Neural cell (in vitro differentiated cells): ENCODE measurements around the gene MYCT1. TPM values are rescaled to one million over a fixed set of nuclear protein-coding genes. Genes with fewer than 3 reads are reported as not detected.
"Not testable (repeated sequence)": the region's sequence is repeated elsewhere in the genome, so short reads cannot be mapped to it uniquely, and the experiment has no call there.

Experiments used
- H2AFZ ChIP-seq: fragments of 200-600, 300-800 bp; sonication (generic), shearing (Covaris generic); 2 replicates; pipeline ENCODE4 v1.6.0; 2014; ENCODE audit warnings: low read depth, mild to moderate bottlenecking, antibody characterized with exemption, low read length, moderate library complexity
- H3F3A ChIP-seq: fragments of 200-600 bp; shearing (Covaris generic); 2 replicates; pipeline ENCODE4 v1.6.1; 2016; ENCODE audit warnings: mild to moderate bottlenecking, moderate library complexity, mixed read lengths, antibody characterized with exemption, low read length; ENCODE audit not compliant: insufficient read depth, poor library complexity, severe bottlenecking
- H3K27ac ChIP-seq: fragments of 200-600, 300-800 bp; sonication (generic), shearing (Covaris generic); 2 replicates; pipeline ENCODE4 v1.5.1; 2014; ENCODE audit warnings: mild to moderate bottlenecking, low read length, moderate library complexity
- H3K27me3 ChIP-seq: fragments of 300-800, 200-600 bp; sonication (generic), shearing (Covaris generic); 2 replicates; pipeline ENCODE4 v1.6.0; 2014; ENCODE audit warnings: mild to moderate bottlenecking, low read depth, low read length, moderate library complexity; ENCODE audit not compliant: insufficient read depth
- H3K36me3 ChIP-seq: fragments of 300-800, 200-600 bp; sonication (generic), shearing (Covaris generic); 2 replicates; pipeline ENCODE4 v1.5.1; 2014; ENCODE audit warnings: mild to moderate bottlenecking, antibody characterized with exemption, low read length, moderate library complexity; ENCODE audit not compliant: insufficient read depth
- H3K4me2 ChIP-seq: fragments of 300-800, 200-600 bp; sonication (generic), shearing (Covaris generic); 2 replicates; pipeline ENCODE4 v1.6.0; 2014; ENCODE audit warnings: mild to moderate bottlenecking, low read length
- H3K4me3 ChIP-seq: fragments of 300-800, 200-600 bp; sonication (generic), shearing (Covaris generic); 2 replicates; pipeline ENCODE4 v1.5.1; 2014; ENCODE audit warnings: mild to moderate bottlenecking, low read length, moderate library complexity
- H3K79me2 ChIP-seq: fragments of 200-600 bp; shearing (Covaris generic); replicated peaks from 2 replicates; pipeline ENCODE4 v1.6.0; 2014; ENCODE audit warnings: mild to moderate bottlenecking, low read length, moderate library complexity; ENCODE audit not compliant: insufficient read depth
- H3K9ac ChIP-seq: fragments of 300-800, 200-600 bp; sonication (generic), shearing (Covaris generic); 2 replicates; pipeline ENCODE4 v1.6.1; 2016; ENCODE audit warnings: mild to moderate bottlenecking, low read length, mixed read lengths
- H3K9me2 ChIP-seq: fragments of 200-600 bp; shearing (Covaris generic); 2 replicates; pipeline ENCODE4 v1.6.1; 2016; ENCODE audit warnings: mild to moderate bottlenecking, low read length, mixed read lengths; ENCODE audit not compliant: insufficient read depth
- H3K9me3 ChIP-seq: fragments of 200-600, 300-800 bp; sonication (generic), shearing (Covaris generic); 2 replicates; pipeline ENCODE4 v1.6.1; 2016; ENCODE audit warnings: mild to moderate bottlenecking, mixed run types, low read length, moderate library complexity, mixed read lengths
- H4K20me1 ChIP-seq: fragments of 200-600 bp; shearing (Covaris generic); 2 replicates; pipeline ENCODE4 v1.6.1; 2016; ENCODE audit warnings: mild to moderate bottlenecking, mixed run types; ENCODE audit not compliant: insufficient read depth
- EP300 ChIP-seq: fragments of 450-650 bp; conservative IDR thresholded peaks from 2 replicates; pipeline ENCODE4 v1.6.1; 2014; ENCODE audit warnings: antibody characterized with exemption, mild to moderate bottlenecking, moderate library complexity; ENCODE audit not compliant: poor library complexity, severe bottlenecking
- EZH2 ChIP-seq: fragments of 200-600, 300-800 bp; shearing (Covaris generic), sonication (generic); IDR thresholded peaks from 2 replicates; pipeline ENCODE4 v1.6.1; 2014; ENCODE audit warnings: antibody characterized with exemption, low read length, borderline replicate concordance, mild to moderate bottlenecking; ENCODE audit not compliant: insufficient read depth, poor library complexity, severe bottlenecking
- MXI1 ChIP-seq: fragments of 450-650 bp; conservative IDR thresholded peaks from 2 replicates; pipeline ENCODE4 v1.6.1; 2014; ENCODE audit warnings: antibody characterized with exemption, mild to moderate bottlenecking; ENCODE audit not compliant: poor library complexity, severe bottlenecking
- POLR2AphosphoS5 ChIP-seq: IDR thresholded peaks from 2 replicates; pipeline ENCODE4 v1.6.1; 2012
- RAD21 ChIP-seq: fragments of 450-650 bp; conservative IDR thresholded peaks from 2 replicates; pipeline ENCODE4 v1.6.1; 2014; ENCODE audit warnings: antibody characterized with exemption, mild to moderate bottlenecking, moderate library complexity
- SMC3 ChIP-seq: fragments of 450-650 bp; conservative IDR thresholded peaks from 2 replicates; pipeline ENCODE4 v1.6.1; 2014; ENCODE audit warnings: antibody characterized with exemption, mild to moderate bottlenecking, moderate library complexity; ENCODE audit not compliant: poor library complexity
- TAF1 ChIP-seq: IDR thresholded peaks from 2 replicates; pipeline ENCODE4 v1.6.1; 2012; ENCODE audit warnings: low read depth
- polyA plus RNA-seq: library from polyadenylated mRNA; depleted of rRNA; stranded (reverse); fragments of >200 nt; gene quantifications from 2 replicates; pipeline ENCODE4 v1.2.3, GENCODE V29; 2014
- TF ChIP-seq, protein P1 (sequence below): IDR thresholded peaks from 2 replicates; pipeline ENCODE4 v1.6.1; 2012; ENCODE audit warnings: borderline replicate concordance
- TF ChIP-seq, protein P2 (sequence below): fragments of 450-650 bp; IDR thresholded peaks from 2 replicates; pipeline ENCODE4 v1.5.1; 2014; ENCODE audit warnings: antibody characterized with exemption, mild to moderate bottlenecking, moderate library complexity; ENCODE audit not compliant: poor library complexity, severe bottlenecking

The MYCT1 gene
- polyA plus RNA-seq, 1 donor from 2014 or later: not detected

DNA sequence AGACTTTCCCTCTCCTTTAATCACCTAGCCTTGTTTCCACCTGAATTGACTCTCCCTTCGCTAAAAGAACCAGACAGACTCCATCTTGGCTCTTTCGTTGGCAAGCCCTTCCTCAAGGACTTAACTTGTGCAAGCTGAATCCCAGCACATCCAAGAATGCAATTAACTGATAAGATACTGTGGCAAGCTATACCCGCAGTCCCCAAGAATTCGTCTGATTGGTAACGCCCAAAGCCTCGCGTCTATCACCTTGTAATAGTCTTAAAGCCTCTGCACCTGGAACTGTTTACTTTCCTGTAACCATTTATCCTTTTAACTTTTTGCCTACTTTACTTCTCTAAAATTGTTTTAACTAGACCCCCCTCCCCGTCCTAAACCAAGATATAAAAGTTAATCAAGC is 15.6 kb upstream of the MYCT1 start:
- no peak for TF ChIP-seq MXI1
- no peak for TF ChIP-seq TAF1
- no peak for TF ChIP-seq EZH2
- TF ChIP-seq, protein P1, sequence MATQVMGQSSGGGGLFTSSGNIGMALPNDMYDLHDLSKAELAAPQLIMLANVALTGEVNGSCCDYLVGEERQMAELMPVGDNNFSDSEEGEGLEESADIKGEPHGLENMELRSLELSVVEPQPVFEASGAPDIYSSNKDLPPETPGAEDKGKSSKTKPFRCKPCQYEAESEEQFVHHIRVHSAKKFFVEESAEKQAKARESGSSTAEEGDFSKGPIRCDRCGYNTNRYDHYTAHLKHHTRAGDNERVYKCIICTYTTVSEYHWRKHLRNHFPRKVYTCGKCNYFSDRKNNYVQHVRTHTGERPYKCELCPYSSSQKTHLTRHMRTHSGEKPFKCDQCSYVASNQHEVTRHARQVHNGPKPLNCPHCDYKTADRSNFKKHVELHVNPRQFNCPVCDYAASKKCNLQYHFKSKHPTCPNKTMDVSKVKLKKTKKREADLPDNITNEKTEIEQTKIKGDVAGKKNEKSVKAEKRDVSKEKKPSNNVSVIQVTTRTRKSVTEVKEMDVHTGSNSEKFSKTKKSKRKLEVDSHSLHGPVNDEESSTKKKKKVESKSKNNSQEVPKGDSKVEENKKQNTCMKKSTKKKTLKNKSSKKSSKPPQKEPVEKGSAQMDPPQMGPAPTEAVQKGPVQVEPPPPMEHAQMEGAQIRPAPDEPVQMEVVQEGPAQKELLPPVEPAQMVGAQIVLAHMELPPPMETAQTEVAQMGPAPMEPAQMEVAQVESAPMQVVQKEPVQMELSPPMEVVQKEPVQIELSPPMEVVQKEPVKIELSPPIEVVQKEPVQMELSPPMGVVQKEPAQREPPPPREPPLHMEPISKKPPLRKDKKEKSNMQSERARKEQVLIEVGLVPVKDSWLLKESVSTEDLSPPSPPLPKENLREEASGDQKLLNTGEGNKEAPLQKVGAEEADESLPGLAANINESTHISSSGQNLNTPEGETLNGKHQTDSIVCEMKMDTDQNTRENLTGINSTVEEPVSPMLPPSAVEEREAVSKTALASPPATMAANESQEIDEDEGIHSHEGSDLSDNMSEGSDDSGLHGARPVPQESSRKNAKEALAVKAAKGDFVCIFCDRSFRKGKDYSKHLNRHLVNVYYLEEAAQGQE: no peak
- no peak for TF ChIP-seq POLR2AphosphoS5
- no peak for TF ChIP-seq EP300
- TF ChIP-seq, protein P2, sequence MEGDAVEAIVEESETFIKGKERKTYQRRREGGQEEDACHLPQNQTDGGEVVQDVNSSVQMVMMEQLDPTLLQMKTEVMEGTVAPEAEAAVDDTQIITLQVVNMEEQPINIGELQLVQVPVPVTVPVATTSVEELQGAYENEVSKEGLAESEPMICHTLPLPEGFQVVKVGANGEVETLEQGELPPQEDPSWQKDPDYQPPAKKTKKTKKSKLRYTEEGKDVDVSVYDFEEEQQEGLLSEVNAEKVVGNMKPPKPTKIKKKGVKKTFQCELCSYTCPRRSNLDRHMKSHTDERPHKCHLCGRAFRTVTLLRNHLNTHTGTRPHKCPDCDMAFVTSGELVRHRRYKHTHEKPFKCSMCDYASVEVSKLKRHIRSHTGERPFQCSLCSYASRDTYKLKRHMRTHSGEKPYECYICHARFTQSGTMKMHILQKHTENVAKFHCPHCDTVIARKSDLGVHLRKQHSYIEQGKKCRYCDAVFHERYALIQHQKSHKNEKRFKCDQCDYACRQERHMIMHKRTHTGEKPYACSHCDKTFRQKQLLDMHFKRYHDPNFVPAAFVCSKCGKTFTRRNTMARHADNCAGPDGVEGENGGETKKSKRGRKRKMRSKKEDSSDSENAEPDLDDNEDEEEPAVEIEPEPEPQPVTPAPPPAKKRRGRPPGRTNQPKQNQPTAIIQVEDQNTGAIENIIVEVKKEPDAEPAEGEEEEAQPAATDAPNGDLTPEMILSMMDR: no peak
- Histone ChIP-seq H3K27me3 (no peaks in the 10 kb centered on the region), H3K27ac (no peak overlapping the region)

DNA sequence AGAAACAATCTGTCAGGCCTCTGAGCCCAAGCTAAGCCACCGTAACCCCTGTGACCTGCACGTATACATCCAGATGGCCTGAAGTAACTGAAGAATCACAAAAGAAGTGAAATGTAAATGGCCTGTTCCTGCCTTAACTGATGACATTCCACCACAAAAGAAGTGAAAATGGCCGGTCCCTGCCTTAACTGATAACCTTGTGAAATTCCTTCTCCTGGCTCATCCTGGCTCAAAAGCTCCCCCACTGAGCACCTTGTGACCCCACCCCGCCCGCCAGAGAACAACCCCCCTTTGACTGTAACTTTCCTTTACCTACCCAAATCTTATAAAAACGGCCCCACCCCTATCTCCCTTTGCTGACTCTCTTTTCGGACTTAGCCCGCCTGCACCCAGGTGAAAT is 14.8 kb upstream of the MYCT1 start:
- not testable (repeated sequence) for H3K9ac ChIP-seq, H2AFZ ChIP-seq, H3K9me3 ChIP-seq, H3K27ac ChIP-seq, H3K4me3 ChIP-seq, H3K79me2 ChIP-seq, H3K4me2 ChIP-seq, H3F3A ChIP-seq, H4K20me1 ChIP-seq, H3K27me3 ChIP-seq, H3K36me3 ChIP-seq, H3K9me2 ChIP-seq

More for the DNA sequence above, 15.6 kb upstream of the MYCT1 start:
- Histone ChIP-seq H2AFZ (no peak overlapping the region), H3K9me3 (no peaks in the 10 kb centered on the region), H3K79me2 (no peaks in the 10 kb centered on the region), H4K20me1 (no peaks in the 10 kb centered on the region), H3K9ac (no peak overlapping the region), H3F3A (no peaks in the 10 kb centered on the region), H3K4me3 (no peak overlapping the region), H3K4me2 (no peak overlapping the region), H3K9me2 (no peaks in the 10 kb centered on the region), H3K36me3 (no peaks in the 10 kb centered on the region)

DNA sequence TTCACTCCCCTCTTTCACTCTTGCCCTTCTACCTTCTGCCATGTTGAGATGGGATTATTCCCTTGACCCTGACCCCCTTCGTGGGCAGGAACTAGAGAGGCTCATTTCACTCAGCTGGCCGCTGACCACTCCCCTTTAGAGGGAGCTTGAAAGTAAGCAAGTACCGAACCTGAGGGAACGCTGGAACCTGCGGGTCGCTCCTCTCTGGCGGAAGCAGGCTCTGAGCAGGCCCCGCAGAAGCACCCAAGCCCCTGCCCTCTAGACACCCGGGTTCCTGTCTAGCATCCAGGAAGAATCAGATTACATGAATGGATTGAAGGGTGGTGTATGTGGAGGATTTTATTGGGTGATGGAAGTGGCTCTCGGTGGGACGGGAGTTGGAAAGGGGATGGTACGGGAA is 11.9 kb upstream of the MYCT1 start:
- Histone ChIP-seq H3K9me2 (no peaks in the 10 kb centered on the region), H3K9ac (no peak overlapping the region), H3K4me2 (no peak overlapping the region), H3K4me3 (no peak overlapping the region), H3K27me3 (no peaks in the 10 kb centered on the region), H3K27ac (no peak overlapping the region), H3K79me2 (no peaks in the 10 kb centered on the region), H3K36me3 (no peaks in the 10 kb centered on the region), H3F3A (no peaks in the 10 kb centered on the region), H2AFZ (no peak overlapping the region), H4K20me1 (no peaks in the 10 kb centered on the region), H3K9me3 (no peaks in the 10 kb centered on the region)
- TF ChIP-seq, protein P1: no peak
- TF ChIP-seq EP300: no peak
- no peak for TF ChIP-seq SMC3
- no peak for TF ChIP-seq MXI1
- no peak for TF ChIP-seq EZH2
- no peak for TF ChIP-seq RAD21
- TF ChIP-seq, protein P2: no peak
- no peak for TF ChIP-seq TAF1
- TF ChIP-seq POLR2AphosphoS5: no peak
